Prostate gland (tissue), 2 donors: Measurements from ENCODE around the gene SLIT1.

Source experiments
- CTCF ChIP-seq, 4 experiments: fragments of 200-600 bp in 2 of 4; fragments of 450-650 bp in 2 of 4; sonication (generic) in 2 of 4; IDR thresholded peaks; 1 replicate in 3 of 4; 2 replicates in 1 of 4; pipeline ENCODE4 v1.5.1; 2016 to 2019; ENCODE audit warnings: antibody characterized with exemption in 4 of 4, mild to moderate bottlenecking in 2 of 4, moderate library complexity in 2 of 4
- POLR2A ChIP-seq: fragments of 450-650 bp; IDR thresholded peaks from one replicate; pipeline ENCODE4 v1.6.1; 2016; ENCODE audit warnings: antibody characterized with exemption, mild to moderate bottlenecking
- POLR2AphosphoS5 ChIP-seq: sonication (generic); formaldehyde crosslinking; IDR thresholded peaks from one replicate; pipeline ENCODE4 v1.6.1; 2017; ENCODE audit warnings: antibody characterized with exemption

- TF ChIP-seq CTCF (IDR thresholded peaks at IDR 0.05) (no peak), POLR2A (no peak), POLR2AphosphoS5 (no peak)
Measured at GRCh38 chr10:97059006-97059871, 126.5 kb downstream of the SLIT1 start.
